PC-3 (cell line): Measurements from ENCODE around the gene RCCD1. TPM values are rescaled to one million over a fixed set of nuclear protein-coding genes. Genes with fewer than 3 reads are reported as not detected.
A peak's percentile ranks its signal among the peaks of the same experiment; 100 is the strongest.

Experiments
- ATAC-seq: fragments of 200-7000 bp; cut with Tn5 transposase; 2 replicates; pipeline ENCODE4 v1.9.1; 2020; ENCODE audit warnings: mild to moderate bottlenecking, moderate library complexity
- BruUV-seq: library from RNA; stranded (reverse); fragments of 400-500 nt; replicated peaks from 2 replicates; lab custom pipeline; 2021; lab: Mats Ljungman, UMichigan
- CTCF ChIA-PET: fragments of 300-600 bp; sonication (Branson Sonifier 250); formaldehyde crosslinking; loops from one replicate; lab custom pipeline; 2022; ENCODE audit warnings: antibody characterized with exemption; lab: Charles Lee
- POLR2A ChIA-PET: fragments of 300-600 bp; sonication (Branson Sonifier 250); formaldehyde crosslinking; loops from one replicate; lab custom pipeline; 2022; ENCODE audit warnings: antibody characterized with exemption; ENCODE audit not compliant: unreplicated experiment; lab: Charles Lee
- DNase-seq: peaks from one replicate; pipeline ENCODE4 v3.0.0-alpha.2; 2015
- H2AFZ ChIP-seq: fragments of 300-600 bp; sonication (generic); 2 replicates; pipeline ENCODE4 v1.6.0; 2016; ENCODE audit warnings: antibody characterized with exemption, low read length
- H3F3A ChIP-seq: fragments of 300-600 bp; sonication (generic); one replicate; pipeline ENCODE4 v1.6.0; 2017; ENCODE audit warnings: antibody characterized with exemption, low read length, control low read depth, mild to moderate bottlenecking; ENCODE audit not compliant: unreplicated experiment
- H3K27ac ChIP-seq: fragments of 300-600 bp; sonication (generic); 2 replicates; pipeline ENCODE4 v1.5.1; 2016; ENCODE audit warnings: mild to moderate bottlenecking, low read length
- H3K27me3 ChIP-seq: fragments of 300-600 bp; sonication (generic); 2 replicates; pipeline ENCODE4 v1.6.1; 2016; ENCODE audit warnings: low read length, mixed read lengths
- H3K36me3 ChIP-seq: fragments of 300-600 bp; sonication (generic); 2 replicates; pipeline ENCODE4 v1.6.1; 2016; ENCODE audit warnings: low read depth, mixed run types, low read length, mixed read lengths
- H3K4me1 ChIP-seq: fragments of 300-600 bp; sonication (generic); 2 replicates; pipeline ENCODE4 v1.5.1; 2016; ENCODE audit warnings: low read length; ENCODE audit not compliant: insufficient read depth
- H3K4me2 ChIP-seq: fragments of 300-600 bp; sonication (generic); 2 replicates; pipeline ENCODE4 v1.6.0; 2016; ENCODE audit warnings: low read length
- H3K4me3 ChIP-seq: fragments of 300-600 bp; sonication (generic); 2 replicates; pipeline ENCODE4 v1.5.1; 2016; ENCODE audit warnings: mild to moderate bottlenecking, low read length, mixed read lengths
- H3K79me2 ChIP-seq: fragments of 300-600 bp; sonication (generic); 2 replicates; pipeline ENCODE4 v1.6.1; 2017; ENCODE audit warnings: low read length, mixed read lengths
- H3K9ac ChIP-seq: fragments of 300-600 bp; sonication (generic); 2 replicates; pipeline ENCODE4 v1.6.0; 2016; ENCODE audit warnings: mild to moderate bottlenecking, low read length
- H3K9me2 ChIP-seq: fragments of 300-600 bp; sonication (generic); replicated peaks from 2 replicates; pipeline ENCODE4 v1.6.1; 2016; ENCODE audit warnings: mixed run types, low read length, mixed read lengths
- H3K9me3 ChIP-seq: fragments of 300-600 bp; sonication (generic); 2 replicates; pipeline ENCODE4 v1.6.1; 2016; ENCODE audit warnings: low read length, mixed read lengths
- H4K20me1 ChIP-seq: fragments of 300-600 bp; sonication (generic); 2 replicates; pipeline ENCODE4 v1.6.1; 2016; ENCODE audit warnings: low read length, mixed read lengths
- CTCF ChIP-seq: fragments of 300-600 bp; sonication (generic); conservative IDR thresholded peaks from 2 replicates; pipeline ENCODE4 v1.5.1; 2017; ENCODE audit warnings: antibody characterized with exemption, low read depth, mild to moderate bottlenecking, low read length
- EZH2 ChIP-seq: fragments of 300-600 bp; sonication (generic); IDR thresholded peaks from one replicate; pipeline ENCODE4 v1.6.1; 2017; ENCODE audit warnings: antibody characterized with exemption, mild to moderate bottlenecking, low read length; ENCODE audit not compliant: unreplicated experiment
- EZH2phosphoT487 ChIP-seq: fragments of 300-600 bp; sonication (generic); IDR thresholded peaks from 2 replicates; pipeline ENCODE4 v1.6.1; 2018; ENCODE audit warnings: mild to moderate bottlenecking, antibody characterized with exemption, low read length, borderline replicate concordance
- intact Hi-C: fragments of 100-400 bp; cut with micrococcal nuclease; formaldehyde crosslinking; loops from 2 replicates; pipeline ENCODE4 v1.9.0; 2023
- total RNA-seq: library from RNA; depleted of rRNA; stranded (reverse); fragments of >200 nt; gene quantifications from 2 replicates; pipeline ENCODE4 v1.2.3, GENCODE V29; 2014

The RCCD1 gene
- total RNA-seq, 1 experiment from 2014 or later, result 9.2 TPM

GRCh38 chr15:90932660-90932991, 22.1 kb upstream of the RCCD1 start:
- Histone ChIP-seq H3K9me2 (no peaks in the 10 kb centered on the region), H3K36me3 (no peaks in the 10 kb centered on the region), H3K4me3 (peak overlapping the region; percentile 87), H3F3A (no peaks in the 10 kb centered on the region), H3K27me3 (no peaks in the 10 kb centered on the region), H4K20me1 (no peaks in the 10 kb centered on the region), H2AFZ (peak overlapping the region; percentile 94), H3K4me2 (peak overlapping the region; percentile 97), H3K4me1 (peaks cover 39% of the 10 kb centered on the region), H3K79me2 (peaks cover 23% of the 10 kb centered on the region), H3K9me3 (no peaks in the 10 kb centered on the region), H3K27ac (no peak overlapping the region), H3K9ac (peak overlapping the region; percentile 83; the same call in 1 of the 2 replicates)
- CTCF ChIA-PET, result interaction anchor here (0.6 to 2.1 kb wide), 3 partner anchors 25 to 183 kb away, joined by 3 to 10 read pairs (median 5); partner anchors contain the start of gene MAN2A2
- DNase-seq (no peak), ATAC-seq (no peak)
- no peak for TF ChIP-seq EZH2
- TF ChIP-seq CTCF, result peak; percentile 3; the same call in 1 of the 2 replicates
- intact Hi-C loops, result loop anchor here (5.0 to 10.0 kb wide), 2 partner anchors 60 to 102 kb away; partner anchors contain the start of gene PRC1
- no TSS peak for BruUV-seq
- POLR2A ChIA-PET, result no interaction called here

- TF ChIP-seq EZH2phosphoT487 (no peak), EZH2 (no peak), CTCF (no peak)
- no peaks in the 10 kb centered on the region for H3K9me2 ChIP-seq
- no peak overlapping the region for H3K4me3 ChIP-seq
- ChIA-PET CTCF (interaction anchor here (0.7 kb wide), 1 partner anchor 421 kb away, joined by 3 read pairs; no protein-coding TSS in a partner anchor), POLR2A (no interaction called here)
- H3K27ac ChIP-seq, result no peak overlapping the region
- no peak overlapping the region for H3K9ac ChIP-seq
- H4K20me1 ChIP-seq, result no peaks in the 10 kb centered on the region
- H3K36me3 ChIP-seq, result 0 out of 2 replicates have a peak, but pooled peaks cover 2% of the 10 kb centered on the region
- ATAC-seq, result no peak
- peaks cover 39% of the 10 kb centered on the region for H3K4me1 ChIP-seq
- no peaks in the 10 kb centered on the region for H3K27me3 ChIP-seq
- no peaks in the 10 kb centered on the region for H3F3A ChIP-seq
- DNase-seq, result no peak
- no TSS peak for BruUV-seq
- intact Hi-C loops, result loop anchor here (5.0 to 10.0 kb wide), 2 partner anchors 59 to 102 kb away; partner anchors contain the start of gene PRC1
- H2AFZ ChIP-seq, result no peak overlapping the region
- H3K9me3 ChIP-seq, result no peaks in the 10 kb centered on the region
- H3K79me2 ChIP-seq, result peaks cover 23% of the 10 kb centered on the region
- H3K4me2 ChIP-seq, result no peak overlapping the region
Measured at GRCh38 chr15:90933301-90933700, 21.4 kb upstream of the RCCD1 start.

- POLR2A ChIA-PET, result interaction anchor here (0.6 to 1.0 kb wide), 2 partner anchors 32 to 64 kb away, joined by 3 read pairs; no protein-coding TSS in a partner anchor
- Histone ChIP-seq H2AFZ (peak overlapping the region; percentile 83), H3K4me3 (peak overlapping the region; percentile 87), H4K20me1 (no peaks in the 10 kb centered on the region), H3K36me3 (0 out of 2 replicates have a peak, but pooled peaks cover 4% of the 10 kb centered on the region), H3K9me2 (no peaks in the 10 kb centered on the region), H3K27me3 (no peaks in the 10 kb centered on the region), H3K9ac (0 out of 2 replicates have a peak overlapping the region, but pooled peaks have one; percentile 6), H3K9me3 (no peaks in the 10 kb centered on the region), H3K4me2 (peak overlapping the region; percentile 95), H3F3A (no peaks in the 10 kb centered on the region), H3K4me1 (peaks cover 36% of the 10 kb centered on the region), H3K79me2 (peaks cover 23% of the 10 kb centered on the region), H3K27ac (no peak overlapping the region)
- no TSS peak for BruUV-seq
- TF ChIP-seq EZH2phosphoT487 (no peak), CTCF (peak; percentile 85)
- DNase-seq (peak; percentile 88), ATAC-seq (peak; percentile 37)
- intact Hi-C loops, result loop anchor here (5.0 to 10.0 kb wide), 2 partner anchors 58 to 100 kb away; partner anchors contain the start of gene PRC1
- CTCF ChIA-PET, result interaction anchor here (0.7 to 2.1 kb wide), 3 partner anchors 15 to 286 kb away, joined by 3 to 9 read pairs (median 7); no protein-coding TSS in a partner anchor
Measured at GRCh38 chr15:90934256-90934948, 20.3 kb upstream of the RCCD1 start.
